Hepatocyte (in vitro differentiated cells): Measurements from ENCODE around the gene LINC01488.

Experiments used
- CTCF ChIP-seq: fragments of 200-600 bp; sonication (generic); IDR thresholded peaks from 2 replicates; pipeline ENCODE4 v1.5.1; 2016; ENCODE audit warnings: antibody characterized with exemption, mild to moderate bottlenecking; ENCODE audit not compliant: poor library complexity
- EZH2 ChIP-seq: fragments of 200-600 bp; sonication (generic); IDR thresholded peaks from 2 replicates; pipeline ENCODE4 v1.6.1; 2016; ENCODE audit warnings: antibody characterized with exemption, mild to moderate bottlenecking, borderline replicate concordance

- TF ChIP-seq EZH2 = no peak
- no peak for TF ChIP-seq CTCF
Observed at GRCh38 chr11:69473276-69473845, 8.1 kb upstream of the LINC01488 start.
